B cell (primary cell): ENCODE results near the gene IL36A. TPM values are rescaled to one million over a fixed set of nuclear protein-coding genes. Genes with fewer than 3 reads are reported as not detected.

Source experiments
- ATAC-seq: fragments of 200-7000 bp; cut with Tn5 transposase; one replicate; pipeline ENCODE4 v1.10.0; 2021; ENCODE audit warnings: low read depth, mild to moderate bottlenecking, moderate number of reproducible peaks, moderate library complexity
- CTCF ChIA-PET: fragments of 350-600 bp; sonication (Branson Sonifier 250); formaldehyde crosslinking; loops from one replicate; lab custom pipeline; 2021; ENCODE audit warnings: antibody characterized with exemption, inconsistent platforms; lab: Charles Lee
- POLR2A ChIA-PET: fragments of 350-600 bp; sonication (Branson Sonifier 250); formaldehyde crosslinking; loops from one replicate; lab custom pipeline; 2021; ENCODE audit warnings: antibody characterized with exemption; lab: Charles Lee
- DNase-seq: peaks from one replicate; pipeline ENCODE4 v3.0.0; 2013
- H2AFZ ChIP-seq: 2 replicates; pipeline ENCODE4 v1.6.1; 2012; ENCODE audit warnings: mild to moderate bottlenecking, low read depth, low read length; ENCODE audit not compliant: insufficient read depth, poor library complexity, severe bottlenecking
- H3K27ac ChIP-seq, 2 donors: 1 replicate in 1 of 2; 2 replicates in 1 of 2; pipeline ENCODE4 v1.5.1; 2012 to 2013; ENCODE audit warnings: low read length in 2 of 2, mild to moderate bottlenecking in 2 of 2, moderate library complexity in 1 of 2
- H3K27me3 ChIP-seq, 4 experiments: fragments of 200-600 bp in 1 of 4; sonication (generic) in 1 of 4; replicated peaks in 1 of 4; 1 replicate in 2 of 4; 2 replicates in 2 of 4; pipeline versions ENCODE4 v1.6.1 to v1.7.0; 2013 to 2016; ENCODE audit warnings: low read length in 3 of 4, mild to moderate bottlenecking in 2 of 4, mixed read lengths in 1 of 4, moderate library complexity in 1 of 4; ENCODE audit not compliant: insufficient read depth in 4 of 4, control insufficient read depth in 3 of 4; ENCODE audit errors: control extremely low read depth in 1 of 4
- H3K36me3 ChIP-seq, 2 experiments: replicated peaks in 1 of 2; 1 replicate in 1 of 2; 2 replicates in 1 of 2; pipeline versions ENCODE4 v1.6.1 to v1.7.1; 2013; ENCODE audit warnings: low read length in 1 of 2; ENCODE audit not compliant: insufficient read depth in 2 of 2, control insufficient read depth in 1 of 2; ENCODE audit errors: control extremely low read depth in 1 of 2, extremely low read depth in 1 of 2
- H3K4me1 ChIP-seq, 2 donors: fragments of 200-600 bp in 1 of 2; sonication (generic) in 1 of 2; 1 replicate in 1 of 2; 2 replicates in 1 of 2; pipeline versions ENCODE4 v1.5.1 to v1.6.1; 2013 to 2017; ENCODE audit warnings: low read length in 2 of 2; ENCODE audit not compliant: control insufficient read depth in 2 of 2, insufficient read depth in 2 of 2
- H3K4me2 ChIP-seq: replicated peaks from 2 replicates; pipeline ENCODE3; 2012; ENCODE audit warnings: mild to moderate bottlenecking, low read depth, low read length; ENCODE audit not compliant: poor library complexity, severe bottlenecking
- H3K4me3 ChIP-seq, 5 experiments: fragments of 200-600 bp in 1 of 5; sonication (generic) in 1 of 5; 1 replicate in 3 of 5; 2 replicates in 2 of 5; pipeline versions ENCODE4 v1.5.1 to v1.7.0; 2011 to 2016; ENCODE audit warnings: low read length in 4 of 5, mild to moderate bottlenecking in 4 of 5, low read depth in 2 of 5, control low read depth in 1 of 5, moderate library complexity in 1 of 5; ENCODE audit not compliant: insufficient read depth in 1 of 5; ENCODE audit errors: control extremely low read depth in 1 of 5, extremely low read depth in 1 of 5
- H3K79me2 ChIP-seq: fragments of 200-600 bp; sonication (generic); one replicate; pipeline ENCODE4 v1.6.0; 2016; ENCODE audit warnings: low read length; ENCODE audit not compliant: control insufficient read depth, insufficient read depth
- H3K9ac ChIP-seq: fragments of 200-600 bp; sonication (generic); 2 replicates; pipeline ENCODE4 v1.6.1; 2017; ENCODE audit warnings: mild to moderate bottlenecking, low read length, moderate library complexity
- H3K9me3 ChIP-seq, 3 donors: one replicate each; pipeline versions ENCODE4 v1.6.1 to v1.7.1; 2013; ENCODE audit warnings: low read length in 2 of 3; ENCODE audit not compliant: control insufficient read depth in 2 of 3, insufficient read depth in 1 of 3; ENCODE audit errors: control extremely low read depth in 1 of 3
- H4K20me1 ChIP-seq: 2 replicates; pipeline ENCODE4 v1.6.0; 2012; ENCODE audit warnings: mild to moderate bottlenecking, low read length; ENCODE audit not compliant: insufficient read depth, control insufficient read depth, poor library complexity, severe bottlenecking
- H3K27ac Mint-ChIP-seq: one replicate; pipeline ENCODE4 v1.8.0; 2021; ENCODE audit warnings: mixed read lengths
- H3K27me3 Mint-ChIP-seq: one replicate; pipeline ENCODE4 v1.8.0; 2021; ENCODE audit warnings: mixed read lengths
- H3K4me1 Mint-ChIP-seq: one replicate; pipeline ENCODE4 v1.8.0; 2021; ENCODE audit warnings: mixed read lengths
- H3K4me3 Mint-ChIP-seq: one replicate; pipeline ENCODE4 v1.8.0; 2021; ENCODE audit warnings: mixed read lengths
- H3K9me3 Mint-ChIP-seq: one replicate; pipeline ENCODE4 v1.8.0; 2022; ENCODE audit warnings: mixed read lengths; ENCODE audit not compliant: insufficient read depth
- EZH2 ChIP-seq: IDR thresholded peaks from 2 replicates; pipeline ENCODE4 v1.6.1; 2012; ENCODE audit warnings: borderline replicate concordance, low read depth, mild to moderate bottlenecking, moderate library complexity, low read length; ENCODE audit not compliant: insufficient read depth, poor library complexity, severe bottlenecking
- WGBS: methylation state at CpG from one replicate; pipeline ENCODE4 v1.1.5; 2013; ENCODE audit warnings: missing lambda C conversion rate; ENCODE audit not compliant: insufficient coverage; 5-methylcytosine and 5-hydroxymethylcytosine counted together
- intact Hi-C: fragments of 100-400 bp; cut with micrococcal nuclease; formaldehyde crosslinking; loops from one replicate; pipeline ENCODE4 v1.10.0; 2022
- polyA plus RNA-seq: library from polyadenylated mRNA; depleted of rRNA; stranded (reverse); fragments of >200 nt; gene quantifications from 2 replicates; pipeline ENCODE4 v1.2.3, GENCODE V29; 2012
- total RNA-seq, 2 donors: library from RNA; stranded (reverse); fragments of 120-200 nt in 1 of 2; gene quantifications; 1 replicate in 1 of 2; 2 replicates in 1 of 2; pipeline versions ENCODE4 v1.2.3 to v1.2.4, GENCODE V29; 2013 to 2022
- TF ChIP-seq, protein P1 (sequence below): fragments of 200-600 bp; IDR thresholded peaks from one replicate; pipeline ENCODE4 v1.8.0; 2022; ENCODE audit warnings: antibody characterized with exemption, mild to moderate bottlenecking

IL36A gene
- total and polyA plus RNA-seq, 2 donors (not counting 1 experiment from before 2014, with no cell fraction given): not detected

DNA sequence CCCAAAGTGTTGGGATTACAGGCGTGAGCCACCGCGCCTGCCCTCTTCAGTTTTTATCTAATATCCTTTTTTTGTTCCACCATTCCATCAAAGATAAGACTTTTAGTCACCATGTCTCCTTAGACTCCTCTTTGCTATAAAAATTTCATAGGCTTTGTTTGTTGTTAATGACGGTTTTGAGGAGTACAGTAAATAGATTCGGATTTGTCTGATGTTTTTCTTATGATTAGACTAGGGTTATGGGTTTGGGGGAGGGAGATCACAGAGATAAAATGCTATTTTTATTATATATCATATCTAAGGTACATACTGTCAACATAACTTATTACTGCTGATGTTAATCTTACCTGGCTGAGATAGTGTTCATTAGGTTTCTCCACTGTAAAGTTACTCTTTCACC lies 41.2 kb downstream of the IL36A start:
- Histone ChIP-seq H3K4me1 (no peaks in the 10 kb centered on the region), H3K79me2 (no peaks in the 10 kb centered on the region), H2AFZ (no peak overlapping the region), H3K27ac (no peak overlapping the region), H3K4me2 (no peak overlapping the region), H3K9ac (no peak overlapping the region), H3K9me3 (peaks cover 0 to 12% (median 0%) of the 10 kb centered on the region in 3 donors), H4K20me1 (no peaks in the 10 kb centered on the region), H3K4me3 (no peak overlapping the region), H3K27me3 (peaks cover 0 to 9% (median 4%) of the 10 kb centered on the region in 4 experiments), H3K36me3 (no peaks in the 10 kb centered on the region)
- no peaks in the 10 kb centered on the region for H3K4me1 Mint-ChIP-seq
- H3K4me3 Mint-ChIP-seq: no peak overlapping the region
- H3K27me3 Mint-ChIP-seq: peaks cover 42% of the 10 kb centered on the region
- POLR2A ChIA-PET: no interaction called here
- no peaks in the 10 kb centered on the region for H3K9me3 Mint-ChIP-seq
- no CpG with 5 or more reads among the region's 5 CpGs for WGBS
- intact Hi-C loops: no loop called here
- CTCF ChIA-PET: no interaction called here
- ATAC-seq (no peak), DNase-seq (no peak)
- no peak overlapping the region for H3K27ac Mint-ChIP-seq
- TF ChIP-seq EZH2: no peak
- TF ChIP-seq, protein P1, sequence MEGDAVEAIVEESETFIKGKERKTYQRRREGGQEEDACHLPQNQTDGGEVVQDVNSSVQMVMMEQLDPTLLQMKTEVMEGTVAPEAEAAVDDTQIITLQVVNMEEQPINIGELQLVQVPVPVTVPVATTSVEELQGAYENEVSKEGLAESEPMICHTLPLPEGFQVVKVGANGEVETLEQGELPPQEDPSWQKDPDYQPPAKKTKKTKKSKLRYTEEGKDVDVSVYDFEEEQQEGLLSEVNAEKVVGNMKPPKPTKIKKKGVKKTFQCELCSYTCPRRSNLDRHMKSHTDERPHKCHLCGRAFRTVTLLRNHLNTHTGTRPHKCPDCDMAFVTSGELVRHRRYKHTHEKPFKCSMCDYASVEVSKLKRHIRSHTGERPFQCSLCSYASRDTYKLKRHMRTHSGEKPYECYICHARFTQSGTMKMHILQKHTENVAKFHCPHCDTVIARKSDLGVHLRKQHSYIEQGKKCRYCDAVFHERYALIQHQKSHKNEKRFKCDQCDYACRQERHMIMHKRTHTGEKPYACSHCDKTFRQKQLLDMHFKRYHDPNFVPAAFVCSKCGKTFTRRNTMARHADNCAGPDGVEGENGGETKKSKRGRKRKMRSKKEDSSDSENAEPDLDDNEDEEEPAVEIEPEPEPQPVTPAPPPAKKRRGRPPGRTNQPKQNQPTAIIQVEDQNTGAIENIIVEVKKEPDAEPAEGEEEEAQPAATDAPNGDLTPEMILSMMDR: no peak

DNA sequence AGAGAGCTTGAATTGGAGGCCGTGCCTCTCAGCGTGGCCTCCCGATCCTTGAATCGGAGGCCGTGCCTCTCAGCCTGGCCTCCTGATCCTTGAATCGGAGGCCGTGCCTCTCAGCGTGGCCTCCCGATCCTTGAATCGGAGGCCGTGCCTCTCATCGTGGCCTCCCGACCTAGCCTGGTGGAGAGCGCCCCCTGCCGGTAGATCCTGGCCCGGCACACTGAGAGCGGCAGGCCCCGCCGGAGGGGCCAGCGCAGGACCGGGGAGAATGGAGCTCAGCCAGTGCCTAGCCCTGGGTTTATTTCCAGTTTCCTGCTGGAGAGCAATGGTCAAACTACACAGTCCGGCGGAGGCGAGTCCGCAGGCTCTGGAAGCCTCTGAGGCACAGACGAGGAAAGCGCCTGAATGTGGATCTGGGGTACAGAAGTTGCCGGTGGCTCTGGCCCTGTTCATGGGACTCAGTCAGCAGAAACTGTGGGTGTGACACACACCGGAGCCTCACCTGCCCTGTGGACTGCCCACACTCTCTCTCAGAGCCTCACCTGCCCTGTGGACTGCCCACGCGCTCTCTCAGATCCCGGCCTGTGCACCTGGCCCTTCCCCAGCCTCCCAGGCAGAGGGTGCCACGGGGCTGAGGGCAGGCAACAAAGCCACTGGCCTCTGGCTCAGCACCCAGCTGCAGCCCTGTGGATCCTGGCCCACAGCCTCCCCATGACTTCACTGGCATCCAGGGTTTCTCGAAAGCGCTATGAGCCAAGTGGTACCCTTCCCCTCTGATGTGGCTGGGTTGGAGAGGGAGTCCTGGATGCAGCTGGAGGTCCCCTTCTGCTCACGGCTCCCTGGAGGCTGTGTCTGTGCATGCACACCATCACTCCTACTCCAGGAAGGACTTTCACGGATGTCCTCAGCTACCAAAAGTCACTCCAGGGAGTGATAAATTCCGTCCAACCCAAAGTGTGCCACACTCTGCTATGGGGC lies 45.9 kb downstream of the IL36A start:
- CTCF ChIA-PET: interaction anchor here (1.0 kb wide), 1 partner anchor 29 kb away, joined by 5 read pairs; no protein-coding TSS in a partner anchor
- H3K27me3 Mint-ChIP-seq: peaks cover 41% of the 10 kb centered on the region
- 92% methylated on average over 38 of the region's 38 CpGs for WGBS

More for the DNA sequence above, 45.9 kb downstream of the IL36A start:
- Histone ChIP-seq H3K9ac (no peak overlapping the region), H3K4me1 (no peaks in the 10 kb centered on the region), H4K20me1 (no peaks in the 10 kb centered on the region), H2AFZ (no peak overlapping the region), H3K27me3 (peaks cover 0 to 9% (median 5%) of the 10 kb centered on the region in 4 experiments), H3K27ac (no peak overlapping the region), H3K79me2 (no peaks in the 10 kb centered on the region), H3K36me3 (no peaks in the 10 kb centered on the region), H3K4me2 (no peak overlapping the region), H3K9me3 (peaks cover 0 to 20% (median 17%) of the 10 kb centered on the region in 3 donors), H3K4me3 (no peak overlapping the region)
- POLR2A ChIA-PET: no interaction called here
- DNase-seq (no peak), ATAC-seq (no peak)
- no peaks in the 10 kb centered on the region for H3K4me1 Mint-ChIP-seq
- no peak overlapping the region for H3K4me3 Mint-ChIP-seq
- H3K9me3 Mint-ChIP-seq: peaks cover 12% of the 10 kb centered on the region
- TF ChIP-seq, protein P1: no peak
- no peak for TF ChIP-seq EZH2
- no peak overlapping the region for H3K27ac Mint-ChIP-seq
- intact Hi-C loops: no loop called here
